ENCODE results near the gene GPX3.

GPX3 gene

GRCh38 chr5:151031554-151031953 is 11.2 kb downstream of the GPX3 start:
- ATAC-seq (replicated peaks) (no peak), DNase-seq (no peak)
- no peak overlapping the region for H3K4me3 Mint-ChIP-seq
- no peaks in the 10 kb centered on the region for H3K27me3 Mint-ChIP-seq
- peaks cover 1 to 5% of the 10 kb centered on the region in 2 donors for H3K4me1 Mint-ChIP-seq (ENCODE audit: low read depth in 2 of 2)
- H3K27ac Mint-ChIP-seq, result no peak overlapping the region
- peaks cover 78% of the 10 kb centered on the region for H3K36me3 Mint-ChIP-seq (ENCODE audit: insufficient read depth)
- H3K9me3 Mint-ChIP-seq, result no peaks in the 10 kb centered on the region

GRCh38 chr5:151033217-151033934 is 13.0 kb downstream of the GPX3 start:
- peaks cover 95% of the 10 kb centered on the region for H3K36me3 Mint-ChIP-seq (ENCODE audit: insufficient read depth)
- H3K4me1 Mint-ChIP-seq (ENCODE audit: low read depth in 2 of 2), result peaks cover 1 to 5% of the 10 kb centered on the region in 2 donors
- ATAC-seq (replicated peaks) (no peak), DNase-seq (no peak)
- no peak overlapping the region for H3K4me3 Mint-ChIP-seq
- no peaks in the 10 kb centered on the region for H3K9me3 Mint-ChIP-seq
- H3K27ac Mint-ChIP-seq, result peak overlapping the region in 1 of 2 donors; percentile 42
- no peaks in the 10 kb centered on the region for H3K27me3 Mint-ChIP-seq

- DNase-seq (no peak), ATAC-seq (replicated peaks) (no peak)
- peaks cover 94% of the 10 kb centered on the region for H3K36me3 Mint-ChIP-seq (ENCODE audit: insufficient read depth)
These were observed 14.3 kb downstream of the GPX3 start for GRCh38 chr5:151034422-151035379.

GRCh38 chr5:151036556-151036955 is 16.2 kb downstream of the GPX3 start:
- DNase-seq, result no peak
- H3K36me3 Mint-ChIP-seq (ENCODE audit: insufficient read depth), result peaks cover 94% of the 10 kb centered on the region

More at GRCh38 chr5:151034422-151035379, 14.3 kb downstream of the GPX3 start:
- H3K4me3 Mint-ChIP-seq, result no peak overlapping the region
- H3K9me3 Mint-ChIP-seq, result no peaks in the 10 kb centered on the region
- no peaks in the 10 kb centered on the region for H3K27me3 Mint-ChIP-seq
- peaks cover 1 to 5% of the 10 kb centered on the region in 2 donors for H3K4me1 Mint-ChIP-seq (ENCODE audit: low read depth in 2 of 2)
- no peak overlapping the region for H3K27ac Mint-ChIP-seq

GRCh38 chr5:151037561-151038411 is 17.4 kb downstream of the GPX3 start:
- no peak for DNase-seq
- Mint-ChIP-seq H3K9me3 (no peaks in the 10 kb centered on the region), H3K4me1 (ENCODE audit: low read depth in 2 of 2) (peaks cover under 1 to 4% of the 10 kb centered on the region in 2 donors), H3K27me3 (no peaks in the 10 kb centered on the region), H3K27ac (peak overlapping the region in 1 of 2 donors; percentile 72), H3K36me3 (ENCODE audit: insufficient read depth) (peaks cover 94% of the 10 kb centered on the region), H3K4me3 (no peak overlapping the region)
- no peak for ATAC-seq (replicated peaks)

More at GRCh38 chr5:151036556-151036955, 16.2 kb downstream of the GPX3 start:
- H3K4me3 Mint-ChIP-seq, result no peak overlapping the region
- no peak overlapping the region for H3K27ac Mint-ChIP-seq
- H3K4me1 Mint-ChIP-seq (ENCODE audit: low read depth in 2 of 2), result peaks cover 1 to 5% of the 10 kb centered on the region in 2 donors
- no peaks in the 10 kb centered on the region for H3K9me3 Mint-ChIP-seq
- ATAC-seq (replicated peaks), result no peak
- no peaks in the 10 kb centered on the region for H3K27me3 Mint-ChIP-seq

GRCh38 chr5:151038412-151038745 is 18.0 kb downstream of the GPX3 start:
- DNase-seq (no peak), ATAC-seq (replicated peaks) (no peak)
- H3K9me3 Mint-ChIP-seq, result no peaks in the 10 kb centered on the region
- H3K27me3 Mint-ChIP-seq, result no peaks in the 10 kb centered on the region
- no peak overlapping the region for H3K27ac Mint-ChIP-seq
- peaks cover 0 to 4% of the 10 kb centered on the region in 2 donors for H3K4me1 Mint-ChIP-seq (ENCODE audit: low read depth in 2 of 2)
- H3K4me3 Mint-ChIP-seq, result no peak overlapping the region
- H3K36me3 Mint-ChIP-seq (ENCODE audit: insufficient read depth), result peaks cover 94% of the 10 kb centered on the region

GRCh38 chr5:151038801-151039238 is 18.4 kb downstream of the GPX3 start:
- DNase-seq (no peak), ATAC-seq (replicated peaks) (no peak)
- Mint-ChIP-seq H3K9me3 (no peaks in the 10 kb centered on the region), H3K4me1 (ENCODE audit: low read depth in 2 of 2) (peaks cover 0 to 3% of the 10 kb centered on the region in 2 donors), H3K27ac (no peak overlapping the region), H3K36me3 (ENCODE audit: insufficient read depth) (peaks cover 94% of the 10 kb centered on the region), H3K27me3 (no peaks in the 10 kb centered on the region), H3K4me3 (no peak overlapping the region)

- H3K27me3 Mint-ChIP-seq, result no peaks in the 10 kb centered on the region
- ATAC-seq (replicated peaks) (no peak), DNase-seq (no peak)
These were observed 19.3 kb downstream of the GPX3 start for GRCh38 chr5:151039665-151040064.

GRCh38 chr5:151040211-151040747 is 19.9 kb downstream of the GPX3 start:
- H3K4me3 Mint-ChIP-seq, result no peak overlapping the region
- no peaks in the 10 kb centered on the region for H3K27me3 Mint-ChIP-seq
- no peaks in the 10 kb centered on the region for H3K9me3 Mint-ChIP-seq
- DNase-seq (no peak), ATAC-seq (replicated peaks) (no peak)
- H3K27ac Mint-ChIP-seq, result peak overlapping the region in 1 of 2 donors; percentile 49
- H3K4me1 Mint-ChIP-seq (ENCODE audit: low read depth in 2 of 2), result peaks cover 0 to 2% of the 10 kb centered on the region in 2 donors
- H3K36me3 Mint-ChIP-seq (ENCODE audit: insufficient read depth), result peaks cover 93% of the 10 kb centered on the region

More at GRCh38 chr5:151039665-151040064, 19.3 kb downstream of the GPX3 start:
- peaks cover 94% of the 10 kb centered on the region for H3K36me3 Mint-ChIP-seq (ENCODE audit: insufficient read depth)
- H3K9me3 Mint-ChIP-seq, result no peaks in the 10 kb centered on the region
- no peak overlapping the region for H3K27ac Mint-ChIP-seq
- no peak overlapping the region for H3K4me3 Mint-ChIP-seq
- H3K4me1 Mint-ChIP-seq (ENCODE audit: low read depth in 2 of 2), result peaks cover 0 to 2% of the 10 kb centered on the region in 2 donors

- H3K4me1 Mint-ChIP-seq (ENCODE audit: low read depth in 2 of 2), result peaks cover 0 to 2% of the 10 kb centered on the region in 2 donors
- ATAC-seq (replicated peaks), result no peak
- H3K9me3 Mint-ChIP-seq, result no peaks in the 10 kb centered on the region
- no peaks in the 10 kb centered on the region for H3K27me3 Mint-ChIP-seq
- DNase-seq, result no peak
- peak overlapping the region in 1 of 2 donors; percentile 51 for H3K27ac Mint-ChIP-seq
- H3K36me3 Mint-ChIP-seq (ENCODE audit: insufficient read depth), result peaks cover 97% of the 10 kb centered on the region
- H3K4me3 Mint-ChIP-seq, result no peak overlapping the region
These were observed 21.3 kb downstream of the GPX3 start for GRCh38 chr5:151041577-151042268.

GRCh38 chr5:151042453-151043093 is 22.2 kb downstream of the GPX3 start:
- H3K27ac Mint-ChIP-seq, result peak overlapping the region in 1 of 2 donors; percentile 44
- H3K27me3 Mint-ChIP-seq, result no peaks in the 10 kb centered on the region
- H3K9me3 Mint-ChIP-seq, result no peaks in the 10 kb centered on the region
- peaks cover 3 to 5% of the 10 kb centered on the region in 2 donors for H3K4me1 Mint-ChIP-seq (ENCODE audit: low read depth in 2 of 2)
- DNase-seq, result no peak
- no peak overlapping the region for H3K4me3 Mint-ChIP-seq
- peaks cover 97% of the 10 kb centered on the region for H3K36me3 Mint-ChIP-seq (ENCODE audit: insufficient read depth)
- ATAC-seq (replicated peaks), result no peak
